OCI-LY3 (cell line): ENCODE data around the gene PITRM1.

Source experiments
- H2AFZ ChIP-seq: fragments of 200-600, 300-600 bp; shearing (Covaris generic); 2 replicates; pipeline ENCODE4 v1.6.0; 2014; ENCODE audit warnings: antibody characterized with exemption, low read depth, low read length
- H3K27ac ChIP-seq: fragments of 200-600, 300-600 bp; sonication (generic); 2 replicates; pipeline ENCODE4 v1.5.1; 2014; ENCODE audit warnings: mild to moderate bottlenecking, low read length, moderate library complexity, mixed read lengths
- H3K27me3 ChIP-seq: fragments of 200-600, 300-600 bp; sonication (generic); 2 replicates; pipeline ENCODE4 v1.6.1; 2014; ENCODE audit warnings: low read depth, low read length, mixed read lengths
- H3K36me3 ChIP-seq: fragments of 200-600, 300-600 bp; sonication (generic); replicated peaks from 2 replicates; pipeline ENCODE3; 2014; ENCODE audit warnings: low read depth, low read length, mixed read lengths
- H3K4me1 ChIP-seq: fragments of 300-600, 200-600 bp; sonication (generic); 2 replicates; pipeline ENCODE4 v1.6.1; 2014; ENCODE audit warnings: low read length, mixed read lengths
- H3K4me2 ChIP-seq: fragments of 200-600, 300-600 bp; sonication (generic); 2 replicates; pipeline ENCODE4 v1.6.1; 2014; ENCODE audit warnings: low read length, mixed read lengths
- H3K4me3 ChIP-seq: fragments of 300-600, 200-600 bp; sonication (generic); 2 replicates; pipeline ENCODE4 v1.5.1; 2014; ENCODE audit warnings: antibody characterized with exemption, mild to moderate bottlenecking, low read length, moderate library complexity
- H3K79me2 ChIP-seq: fragments of 300-600, 200-600 bp; shearing (Covaris generic); 2 replicates; pipeline ENCODE4 v1.6.1; 2014; ENCODE audit warnings: mild to moderate bottlenecking, low read length, mixed read lengths
- H3K9ac ChIP-seq: fragments of 300-600, 200-600 bp; shearing (Covaris generic); 2 replicates; pipeline ENCODE4 v1.6.0; 2014; ENCODE audit warnings: mild to moderate bottlenecking, low read length, moderate library complexity
- H3K9me3 ChIP-seq: fragments of 200-600, 300-600 bp; shearing (Covaris generic); 2 replicates; pipeline ENCODE4 v1.6.1; 2014; ENCODE audit warnings: low read length, mixed read lengths; ENCODE audit not compliant: insufficient read depth
- H4K20me1 ChIP-seq: fragments of 200-600, 300-600 bp; sonication (generic); 2 replicates; pipeline ENCODE4 v1.6.1; 2016; ENCODE audit warnings: low read length, mixed read lengths; ENCODE audit not compliant: insufficient read depth
- EZH2phosphoT487 ChIP-seq: fragments of 200-600 bp; shearing (Covaris generic); IDR thresholded peaks from 2 replicates; pipeline ENCODE4 v1.6.1; 2018; ENCODE audit warnings: antibody characterized with exemption, mixed run types, low read depth
- TF ChIP-seq, protein P1 (sequence below): fragments of 200-600, 300-600 bp; sonication (generic); IDR thresholded peaks from 2 replicates; pipeline ENCODE4 v1.5.1; 2014; ENCODE audit warnings: antibody characterized with exemption, low read length, low read depth

Gene PITRM1

DNA sequence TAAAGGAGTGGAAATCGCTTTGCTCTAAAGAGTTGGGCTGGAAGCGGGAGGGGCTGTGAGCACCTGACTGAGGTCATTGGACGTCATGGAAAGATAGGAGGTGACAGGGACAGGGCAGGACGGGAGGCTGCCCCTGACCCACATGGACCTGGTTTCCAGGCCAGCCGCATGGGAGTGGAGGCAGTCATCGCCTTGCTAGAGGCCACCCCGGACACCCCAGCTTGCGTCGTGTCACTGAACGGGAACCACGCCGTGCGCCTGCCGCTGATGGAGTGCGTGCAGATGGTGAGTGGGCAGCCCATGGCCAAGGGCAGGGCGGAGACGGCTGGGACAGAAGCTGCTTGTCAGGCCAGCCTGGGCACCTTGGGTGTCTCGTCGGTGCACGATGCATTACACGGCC is 63.4 kb downstream of the PITRM1 start:
- Histone ChIP-seq H3K4me2 (no peak overlapping the region), H3K36me3 (peaks cover 58% of the 10 kb centered on the region), H3K27ac (no peak overlapping the region), H3K4me3 (no peak overlapping the region), H3K79me2 (no peaks in the 10 kb centered on the region), H3K9me3 (no peaks in the 10 kb centered on the region), H3K27me3 (no peaks in the 10 kb centered on the region), H3K9ac (no peak overlapping the region), H2AFZ (no peak overlapping the region), H3K4me1 (no peaks in the 10 kb centered on the region), H4K20me1 (0 out of 2 replicates have a peak, but pooled peaks cover 8% of the 10 kb centered on the region)
- TF ChIP-seq EZH2phosphoT487, result no peak
- TF ChIP-seq, protein P1, sequence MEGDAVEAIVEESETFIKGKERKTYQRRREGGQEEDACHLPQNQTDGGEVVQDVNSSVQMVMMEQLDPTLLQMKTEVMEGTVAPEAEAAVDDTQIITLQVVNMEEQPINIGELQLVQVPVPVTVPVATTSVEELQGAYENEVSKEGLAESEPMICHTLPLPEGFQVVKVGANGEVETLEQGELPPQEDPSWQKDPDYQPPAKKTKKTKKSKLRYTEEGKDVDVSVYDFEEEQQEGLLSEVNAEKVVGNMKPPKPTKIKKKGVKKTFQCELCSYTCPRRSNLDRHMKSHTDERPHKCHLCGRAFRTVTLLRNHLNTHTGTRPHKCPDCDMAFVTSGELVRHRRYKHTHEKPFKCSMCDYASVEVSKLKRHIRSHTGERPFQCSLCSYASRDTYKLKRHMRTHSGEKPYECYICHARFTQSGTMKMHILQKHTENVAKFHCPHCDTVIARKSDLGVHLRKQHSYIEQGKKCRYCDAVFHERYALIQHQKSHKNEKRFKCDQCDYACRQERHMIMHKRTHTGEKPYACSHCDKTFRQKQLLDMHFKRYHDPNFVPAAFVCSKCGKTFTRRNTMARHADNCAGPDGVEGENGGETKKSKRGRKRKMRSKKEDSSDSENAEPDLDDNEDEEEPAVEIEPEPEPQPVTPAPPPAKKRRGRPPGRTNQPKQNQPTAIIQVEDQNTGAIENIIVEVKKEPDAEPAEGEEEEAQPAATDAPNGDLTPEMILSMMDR, result no peak

DNA sequence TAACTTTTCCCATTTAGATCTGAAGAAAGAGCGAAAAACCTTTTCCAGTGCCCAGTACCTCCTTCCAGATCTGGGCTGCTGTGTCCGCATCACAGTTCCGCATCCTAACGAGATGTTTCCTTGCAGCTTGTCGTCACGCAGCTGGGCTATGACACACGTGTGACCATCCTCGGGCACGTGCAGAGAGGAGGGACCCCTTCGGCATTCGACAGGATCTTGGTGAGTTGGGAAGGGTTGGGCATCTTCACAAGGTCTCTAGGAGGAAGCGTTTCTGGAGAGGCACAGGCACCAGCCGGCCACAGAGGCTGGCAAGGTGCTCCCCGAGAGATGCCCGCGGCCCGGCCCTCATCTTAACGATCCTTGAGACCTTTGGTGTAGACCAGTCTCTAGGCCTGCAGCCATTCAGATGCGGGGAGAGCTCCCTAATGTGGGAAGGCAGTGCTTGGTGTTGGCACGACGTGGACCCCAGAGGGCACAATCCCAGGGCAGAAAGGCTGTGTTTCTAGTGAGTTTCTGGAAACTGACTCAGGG is 63.9 kb downstream of the PITRM1 start:
- no peak overlapping the region for H3K9ac ChIP-seq
- 0 out of 2 replicates have a peak, but pooled peaks cover 8% of the 10 kb centered on the region for H4K20me1 ChIP-seq
- H3K79me2 ChIP-seq, result no peaks in the 10 kb centered on the region
- TF ChIP-seq EZH2phosphoT487, result no peak
- TF ChIP-seq, protein P1, result no peak
- no peak overlapping the region for H3K27ac ChIP-seq
- H3K4me3 ChIP-seq, result no peak overlapping the region
- H3K4me2 ChIP-seq, result no peak overlapping the region
- H3K4me1 ChIP-seq, result no peaks in the 10 kb centered on the region
- peaks cover 58% of the 10 kb centered on the region for H3K36me3 ChIP-seq
- no peaks in the 10 kb centered on the region for H3K27me3 ChIP-seq
- no peaks in the 10 kb centered on the region for H3K9me3 ChIP-seq
- H2AFZ ChIP-seq, result no peak overlapping the region

DNA sequence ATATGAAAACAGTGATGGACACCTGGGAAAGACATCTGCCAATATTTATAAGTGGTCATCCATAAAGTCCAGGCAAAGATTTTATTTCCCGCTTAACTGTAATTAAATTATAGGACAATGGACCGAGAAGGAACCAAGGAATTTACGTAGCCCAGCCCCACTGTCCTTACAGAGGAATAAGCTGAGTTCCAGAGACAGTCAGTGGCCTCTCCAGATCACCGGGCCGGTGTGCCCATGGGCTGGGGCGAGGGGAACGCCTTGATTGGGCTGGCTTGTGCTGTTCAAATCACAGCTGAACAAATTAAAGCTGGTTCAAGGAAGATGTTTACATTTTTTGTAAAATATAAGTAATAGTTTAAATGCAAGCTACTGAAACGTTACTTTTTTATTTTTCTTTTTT is 64.5 kb downstream of the PITRM1 start:
- no peak overlapping the region for H3K9ac ChIP-seq
- no peaks in the 10 kb centered on the region for H3K9me3 ChIP-seq
- no peaks in the 10 kb centered on the region for H3K27me3 ChIP-seq
- H3K4me3 ChIP-seq, result no peak overlapping the region
- no peaks in the 10 kb centered on the region for H3K79me2 ChIP-seq
- no peak for TF ChIP-seq EZH2phosphoT487
- TF ChIP-seq, protein P1, result no peak
- H3K36me3 ChIP-seq, result peaks cover 54% of the 10 kb centered on the region
- no peak overlapping the region for H3K27ac ChIP-seq
- no peaks in the 10 kb centered on the region for H3K4me1 ChIP-seq
- no peak overlapping the region for H3K4me2 ChIP-seq
- H4K20me1 ChIP-seq, result 0 out of 2 replicates have a peak, but pooled peaks cover 8% of the 10 kb centered on the region
- H2AFZ ChIP-seq, result no peak overlapping the region

DNA sequence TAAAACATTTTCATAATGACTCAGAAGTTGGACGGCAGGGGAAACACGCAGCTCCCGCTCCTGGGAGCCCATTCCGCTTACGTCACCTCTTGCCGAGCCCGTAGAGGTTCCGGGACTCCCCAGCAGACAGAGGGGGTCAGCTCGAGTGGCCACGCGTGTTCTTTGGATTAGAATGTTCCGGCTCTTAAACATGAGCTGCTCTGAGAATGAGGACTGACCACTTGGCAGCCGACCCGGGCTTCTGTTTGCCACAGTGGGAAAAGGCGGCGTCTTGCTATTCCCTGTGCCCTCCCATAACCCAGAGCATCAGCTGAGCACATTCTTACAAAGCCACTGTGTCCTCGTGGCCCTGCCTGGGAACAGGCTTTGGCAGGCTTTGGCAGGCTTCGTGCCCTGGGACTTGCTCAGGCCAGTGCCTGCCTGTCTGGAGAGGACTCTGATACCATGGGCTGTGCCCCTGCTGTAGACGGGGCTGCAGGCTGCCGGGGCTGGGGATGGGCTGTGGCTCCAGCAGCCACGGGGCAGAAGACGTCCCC is 65.1 kb downstream of the PITRM1 start:
- H3K27ac ChIP-seq, result no peak overlapping the region
- H3K9me3 ChIP-seq, result no peaks in the 10 kb centered on the region
- TF ChIP-seq, protein P1, result no peak
- no peak for TF ChIP-seq EZH2phosphoT487
- H3K4me2 ChIP-seq, result no peak overlapping the region
- peaks cover 57% of the 10 kb centered on the region for H3K36me3 ChIP-seq
- 0 out of 2 replicates have a peak, but pooled peaks cover 8% of the 10 kb centered on the region for H4K20me1 ChIP-seq
- H3K9ac ChIP-seq, result no peak overlapping the region
- no peak overlapping the region for H3K4me3 ChIP-seq
- no peaks in the 10 kb centered on the region for H3K4me1 ChIP-seq
- H3K27me3 ChIP-seq, result no peaks in the 10 kb centered on the region
- no peaks in the 10 kb centered on the region for H3K79me2 ChIP-seq
- H2AFZ ChIP-seq, result no peak overlapping the region
